ENCODE results near the gene ZNF507.

GRCh38 chr19:32401992-32402391 lies 56.6 kb downstream of the ZNF507 start:
- no peak for TF ChIP-seq CTCF (conservative IDR thresholded peaks at IDR 0.05)
- TF ChIP-seq EZH2 (IDR thresholded peaks at IDR 0.05; ENCODE audit: low read depth) = no peak
